PC-3 (cell line): Measurements from ENCODE around the gene PHF12. TPM values are rescaled to one million over a fixed set of nuclear protein-coding genes. Genes with fewer than 3 reads are reported as not detected.

Experiments used
- ATAC-seq: fragments of 200-7000 bp; cut with Tn5 transposase; 2 replicates; pipeline ENCODE4 v1.9.1; 2020; ENCODE audit warnings: mild to moderate bottlenecking, moderate library complexity
- BruUV-seq: library from RNA; stranded (reverse); fragments of 400-500 nt; replicated peaks from 2 replicates; lab custom pipeline; 2021; lab: Mats Ljungman, UMichigan
- CTCF ChIA-PET: fragments of 300-600 bp; sonication (Branson Sonifier 250); formaldehyde crosslinking; loops from one replicate; lab custom pipeline; 2022; ENCODE audit warnings: antibody characterized with exemption; lab: Charles Lee
- POLR2A ChIA-PET: fragments of 300-600 bp; sonication (Branson Sonifier 250); formaldehyde crosslinking; loops from one replicate; lab custom pipeline; 2022; ENCODE audit warnings: antibody characterized with exemption; ENCODE audit not compliant: unreplicated experiment; lab: Charles Lee
- DNase-seq: peaks from one replicate; pipeline ENCODE4 v3.0.0-alpha.2; 2015
- H2AFZ ChIP-seq: fragments of 300-600 bp; sonication (generic); 2 replicates; pipeline ENCODE4 v1.6.0; 2016; ENCODE audit warnings: antibody characterized with exemption, low read length
- H3F3A ChIP-seq: fragments of 300-600 bp; sonication (generic); one replicate; pipeline ENCODE4 v1.6.0; 2017; ENCODE audit warnings: antibody characterized with exemption, low read length, control low read depth, mild to moderate bottlenecking; ENCODE audit not compliant: unreplicated experiment
- H3K27ac ChIP-seq: fragments of 300-600 bp; sonication (generic); 2 replicates; pipeline ENCODE4 v1.5.1; 2016; ENCODE audit warnings: mild to moderate bottlenecking, low read length
- H3K27me3 ChIP-seq: fragments of 300-600 bp; sonication (generic); 2 replicates; pipeline ENCODE4 v1.6.1; 2016; ENCODE audit warnings: low read length, mixed read lengths
- H3K36me3 ChIP-seq: fragments of 300-600 bp; sonication (generic); 2 replicates; pipeline ENCODE4 v1.6.1; 2016; ENCODE audit warnings: low read depth, mixed run types, low read length, mixed read lengths
- H3K4me1 ChIP-seq: fragments of 300-600 bp; sonication (generic); 2 replicates; pipeline ENCODE4 v1.5.1; 2016; ENCODE audit warnings: low read length; ENCODE audit not compliant: insufficient read depth
- H3K4me2 ChIP-seq: fragments of 300-600 bp; sonication (generic); 2 replicates; pipeline ENCODE4 v1.6.0; 2016; ENCODE audit warnings: low read length
- H3K4me3 ChIP-seq: fragments of 300-600 bp; sonication (generic); 2 replicates; pipeline ENCODE4 v1.5.1; 2016; ENCODE audit warnings: mild to moderate bottlenecking, low read length, mixed read lengths
- H3K79me2 ChIP-seq: fragments of 300-600 bp; sonication (generic); 2 replicates; pipeline ENCODE4 v1.6.1; 2017; ENCODE audit warnings: low read length, mixed read lengths
- H3K9ac ChIP-seq: fragments of 300-600 bp; sonication (generic); 2 replicates; pipeline ENCODE4 v1.6.0; 2016; ENCODE audit warnings: mild to moderate bottlenecking, low read length
- H3K9me2 ChIP-seq: fragments of 300-600 bp; sonication (generic); replicated peaks from 2 replicates; pipeline ENCODE4 v1.6.1; 2016; ENCODE audit warnings: mixed run types, low read length, mixed read lengths
- H3K9me3 ChIP-seq: fragments of 300-600 bp; sonication (generic); 2 replicates; pipeline ENCODE4 v1.6.1; 2016; ENCODE audit warnings: low read length, mixed read lengths
- H4K20me1 ChIP-seq: fragments of 300-600 bp; sonication (generic); 2 replicates; pipeline ENCODE4 v1.6.1; 2016; ENCODE audit warnings: low read length, mixed read lengths
- CTCF ChIP-seq: fragments of 300-600 bp; sonication (generic); conservative IDR thresholded peaks from 2 replicates; pipeline ENCODE4 v1.5.1; 2017; ENCODE audit warnings: antibody characterized with exemption, low read depth, mild to moderate bottlenecking, low read length
- EZH2 ChIP-seq: fragments of 300-600 bp; sonication (generic); IDR thresholded peaks from one replicate; pipeline ENCODE4 v1.6.1; 2017; ENCODE audit warnings: antibody characterized with exemption, mild to moderate bottlenecking, low read length; ENCODE audit not compliant: unreplicated experiment
- EZH2phosphoT487 ChIP-seq: fragments of 300-600 bp; sonication (generic); IDR thresholded peaks from 2 replicates; pipeline ENCODE4 v1.6.1; 2018; ENCODE audit warnings: mild to moderate bottlenecking, antibody characterized with exemption, low read length, borderline replicate concordance
- intact Hi-C: fragments of 100-400 bp; cut with micrococcal nuclease; formaldehyde crosslinking; loops from 2 replicates; pipeline ENCODE4 v1.9.0; 2023
- total RNA-seq: library from RNA; depleted of rRNA; stranded (reverse); fragments of >200 nt; gene quantifications from 2 replicates; pipeline ENCODE4 v1.2.3, GENCODE V29; 2014

PHF12 gene
- total RNA-seq, 1 experiment from 2014 or later: 25.0 TPM

- Histone ChIP-seq H3K9me2 (no peaks in the 10 kb centered on the region), H3K4me3 (no peak overlapping the region), H3K27ac (no peak overlapping the region), H4K20me1 (no peaks in the 10 kb centered on the region), H3K4me2 (no peak overlapping the region), H2AFZ (no peak overlapping the region), H3K27me3 (peaks cover 3% of the 10 kb centered on the region; the same call in 1 of the 2 replicates), H3F3A (no peaks in the 10 kb centered on the region), H3K4me1 (no peaks in the 10 kb centered on the region), H3K9ac (no peak overlapping the region), H3K79me2 (no peaks in the 10 kb centered on the region), H3K36me3 (no peaks in the 10 kb centered on the region), H3K9me3 (no peaks in the 10 kb centered on the region)
- ATAC-seq (no peak), DNase-seq (no peak)
- TF ChIP-seq CTCF (no peak), EZH2phosphoT487 (no peak), EZH2 (no peak)
- intact Hi-C loops: no loop called here
- ChIA-PET CTCF (no interaction called here), POLR2A (no interaction called here)
- no TSS peak for BruUV-seq
Measured at GRCh38 chr17:28978356-28978964, 27.1 kb upstream of the PHF12 start.

GRCh38 chr17:28977659-28978355 is 26.5 kb upstream of the PHF12 start:
- no peak overlapping the region for H3K27ac ChIP-seq
- no peak for TF ChIP-seq CTCF
- TF ChIP-seq EZH2: no peak
- no peak for TF ChIP-seq EZH2phosphoT487
- H3K36me3 ChIP-seq: no peaks in the 10 kb centered on the region
- H4K20me1 ChIP-seq: no peaks in the 10 kb centered on the region
- no peaks in the 10 kb centered on the region for H3K9me3 ChIP-seq
- no peak for ATAC-seq
- H3K4me3 ChIP-seq: no peak overlapping the region
- H3K9me2 ChIP-seq: no peaks in the 10 kb centered on the region
- H3K79me2 ChIP-seq: no peaks in the 10 kb centered on the region
- no peaks in the 10 kb centered on the region for H3F3A ChIP-seq
- no peaks in the 10 kb centered on the region for H3K4me1 ChIP-seq
- intact Hi-C loops: no loop called here
- peaks cover 3% of the 10 kb centered on the region; the same call in 1 of the 2 replicates for H3K27me3 ChIP-seq
- BruUV-seq: no TSS peak
- DNase-seq: no peak
- no peak overlapping the region for H3K4me2 ChIP-seq
- H3K9ac ChIP-seq: no peak overlapping the region
- ChIA-PET POLR2A (no interaction called here), CTCF (no interaction called here)
- H2AFZ ChIP-seq: no peak overlapping the region

- ATAC-seq (no peak), DNase-seq (no peak)
- H3K27ac ChIP-seq: no peak overlapping the region
- BruUV-seq: no TSS peak
- no peaks in the 10 kb centered on the region for H3F3A ChIP-seq
- H3K4me3 ChIP-seq: no peak overlapping the region
- H3K27me3 ChIP-seq: peaks cover 7% of the 10 kb centered on the region; the same call in 1 of the 2 replicates
- CTCF ChIA-PET: interaction anchor here (0.8 kb wide), 1 partner anchor 149 kb away, joined by 3 read pairs; no protein-coding TSS in a partner anchor
- no peak for TF ChIP-seq CTCF
- TF ChIP-seq EZH2phosphoT487: no peak
- TF ChIP-seq EZH2: no peak
- H4K20me1 ChIP-seq: no peaks in the 10 kb centered on the region
- intact Hi-C loops: no loop called here
- H3K36me3 ChIP-seq: no peaks in the 10 kb centered on the region
- H3K9ac ChIP-seq: no peak overlapping the region
- no peaks in the 10 kb centered on the region for H3K9me3 ChIP-seq
- H3K4me2 ChIP-seq: no peak overlapping the region
- H3K79me2 ChIP-seq: no peaks in the 10 kb centered on the region
- no peaks in the 10 kb centered on the region for H3K9me2 ChIP-seq
- no peak overlapping the region for H2AFZ ChIP-seq
- no peaks in the 10 kb centered on the region for H3K4me1 ChIP-seq
- POLR2A ChIA-PET: no interaction called here
Measured at GRCh38 chr17:28975646-28976045, 24.3 kb upstream of the PHF12 start.
